ENCODE data around the gene ZMYM2.

ZMYM2 gene

DNA sequence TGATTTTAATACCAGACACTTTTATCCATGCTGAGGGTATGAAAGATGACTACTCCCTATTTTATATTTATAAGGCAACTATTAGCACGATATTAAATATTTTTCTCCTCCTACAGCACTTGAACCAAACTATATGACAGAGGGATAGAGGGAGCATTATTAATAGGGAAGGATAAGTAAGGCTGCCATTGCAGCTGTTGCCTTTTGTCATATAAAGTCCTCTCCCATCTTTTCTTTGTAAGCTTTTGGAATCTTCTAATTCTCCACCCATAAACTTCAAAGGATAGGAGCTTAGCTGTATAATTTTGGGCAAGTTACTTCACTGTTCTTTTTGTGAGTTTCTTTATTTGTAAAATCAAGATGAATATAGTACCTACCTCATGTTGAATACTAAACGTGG is 95.4 kb downstream of the ZMYM2 start:
- no peak for DNase-seq (ENCODE audit: low read depth)
- H3K4me3 ChIP-seq (ENCODE audit: control insufficient read depth, low read depth, low read length), result no peak overlapping the region
- no peak for TF ChIP-seq CTCF (IDR thresholded peaks at IDR 0.05; ENCODE audit: control insufficient read depth, insufficient read depth, low read depth, low read length, missing control alignments)

GRCh38 chr13:20054586-20054985 is 96.1 kb downstream of the ZMYM2 start:
- no peak for DNase-seq (ENCODE audit: low read depth)
- no peak overlapping the region for H3K4me3 ChIP-seq (ENCODE audit: control insufficient read depth, low read depth, low read length)
- no peak for TF ChIP-seq CTCF (IDR thresholded peaks at IDR 0.05; ENCODE audit: control insufficient read depth, insufficient read depth, low read depth, low read length, missing control alignments)

GRCh38 chr13:20057214-20057613 is 98.7 kb downstream of the ZMYM2 start:
- DNase-seq (ENCODE audit: low read depth), result no peak
- no peak overlapping the region for H3K4me3 ChIP-seq (ENCODE audit: control insufficient read depth, low read depth, low read length)
- no peak for TF ChIP-seq CTCF (IDR thresholded peaks at IDR 0.05; ENCODE audit: control insufficient read depth, insufficient read depth, low read depth, low read length, missing control alignments)

DNA sequence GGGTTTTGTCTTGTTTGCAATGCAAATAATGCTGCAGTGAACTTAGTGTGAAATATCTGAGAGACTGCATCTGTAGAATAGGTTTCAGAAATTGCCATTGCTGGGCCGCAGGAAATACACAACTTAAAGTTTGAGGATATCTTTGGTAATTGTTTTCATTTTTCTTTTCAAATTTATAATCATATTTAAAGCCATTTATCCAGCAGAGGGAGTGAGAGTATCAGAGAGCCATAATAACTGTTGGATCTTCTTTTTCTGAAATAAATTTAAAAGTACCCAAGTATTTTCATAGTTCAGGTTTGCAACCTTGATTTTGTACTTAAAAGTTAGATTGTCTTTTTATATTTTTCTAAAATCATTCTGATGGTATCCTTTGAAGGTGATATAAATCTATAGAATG is 99.4 kb downstream of the ZMYM2 start:
- TF ChIP-seq CTCF (IDR thresholded peaks at IDR 0.05; ENCODE audit: control insufficient read depth, insufficient read depth, low read depth, low read length, missing control alignments), result peak; percentile 12
- DNase-seq (ENCODE audit: low read depth), result no peak
- no peak overlapping the region for H3K4me3 ChIP-seq (ENCODE audit: control insufficient read depth, low read depth, low read length)

DNA sequence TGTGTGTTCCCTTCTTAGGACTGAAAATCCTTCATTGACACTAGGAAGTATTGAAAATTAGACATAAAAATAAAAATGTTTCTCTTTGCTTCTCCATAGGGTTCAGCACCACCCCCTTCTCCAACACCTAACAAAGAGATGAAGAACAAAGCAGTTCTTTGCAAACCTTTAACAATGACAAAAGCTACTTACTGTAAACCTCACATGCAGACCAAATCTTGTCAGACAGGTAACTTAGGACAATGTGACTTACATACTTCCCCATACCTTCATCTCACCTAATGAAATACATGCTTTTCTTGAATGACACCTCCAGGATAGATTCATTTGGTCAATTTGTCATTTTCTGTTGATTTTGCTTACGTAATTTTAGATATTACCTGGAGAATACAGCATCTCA is 99.9 kb downstream of the ZMYM2 start:
- H3K4me3 ChIP-seq (ENCODE audit: control insufficient read depth, low read depth, low read length), result no peak overlapping the region
- no peak for TF ChIP-seq CTCF (IDR thresholded peaks at IDR 0.05; ENCODE audit: control insufficient read depth, insufficient read depth, low read depth, low read length, missing control alignments)
- DNase-seq (ENCODE audit: low read depth), result no peak

DNA sequence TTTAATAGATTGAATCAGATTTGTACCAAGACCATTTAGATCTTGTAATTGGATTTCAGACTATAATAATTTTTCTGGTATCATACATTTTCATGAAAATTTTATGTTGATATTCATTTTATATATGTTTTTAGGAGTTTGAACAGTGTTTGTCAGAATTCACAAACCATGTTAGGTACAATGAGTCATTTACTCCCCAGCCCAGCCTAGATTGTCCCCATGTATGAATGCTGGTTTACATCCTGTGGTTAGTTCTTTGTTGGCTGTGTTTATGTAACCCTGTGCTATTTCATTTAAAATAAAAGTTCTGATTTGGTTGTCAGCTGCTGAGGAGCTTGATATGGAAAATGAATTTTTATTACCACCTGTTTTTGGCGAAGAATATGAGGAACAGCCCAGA is 105.6 kb downstream of the ZMYM2 start:
- no peak overlapping the region for H3K4me3 ChIP-seq (ENCODE audit: control insufficient read depth, low read depth, low read length)
- no peak for TF ChIP-seq CTCF (IDR thresholded peaks at IDR 0.05; ENCODE audit: control insufficient read depth, insufficient read depth, low read depth, low read length, missing control alignments)
- no peak for DNase-seq (ENCODE audit: low read depth)

GRCh38 chr13:20065516-20065915 is 107.0 kb downstream of the ZMYM2 start:
- TF ChIP-seq CTCF (IDR thresholded peaks at IDR 0.05; ENCODE audit: control insufficient read depth, insufficient read depth, low read depth, low read length, missing control alignments), result no peak
- no peak overlapping the region for H3K4me3 ChIP-seq (ENCODE audit: control insufficient read depth, low read depth, low read length)
- no peak for DNase-seq (ENCODE audit: low read depth)

All from AG09309 (cell line).